Astrocyte of the cerebellum (primary cell): Measurements from ENCODE around the gene RBM39.
"Not testable (repeated sequence)": the region's sequence is repeated elsewhere in the genome, so short reads cannot be mapped to it uniquely, and the experiment has no call there.

Experiments used
- DNase-seq: peaks from one replicate; pipeline ENCODE4 v3.0.0-alpha.2; 2011; ENCODE audit warnings: low read depth
- H3K4me3 ChIP-seq: 2 replicates; pipeline ENCODE4 v1.5.1; 2011; ENCODE audit warnings: mild to moderate bottlenecking, low read depth, low read length, moderate library complexity
- CTCF ChIP-seq: IDR thresholded peaks from 2 replicates; pipeline ENCODE4 v1.5.1; 2012; ENCODE audit warnings: low read length, low read depth, moderate library complexity, mild to moderate bottlenecking; ENCODE audit errors: missing control alignments
- in situ Hi-C: cut with HindIII; loops from 2 replicates; pipeline ENCODE4 v1.10.0; 2017; ENCODE audit warnings: low sequenced_read_pairs

Gene RBM39

DNA sequence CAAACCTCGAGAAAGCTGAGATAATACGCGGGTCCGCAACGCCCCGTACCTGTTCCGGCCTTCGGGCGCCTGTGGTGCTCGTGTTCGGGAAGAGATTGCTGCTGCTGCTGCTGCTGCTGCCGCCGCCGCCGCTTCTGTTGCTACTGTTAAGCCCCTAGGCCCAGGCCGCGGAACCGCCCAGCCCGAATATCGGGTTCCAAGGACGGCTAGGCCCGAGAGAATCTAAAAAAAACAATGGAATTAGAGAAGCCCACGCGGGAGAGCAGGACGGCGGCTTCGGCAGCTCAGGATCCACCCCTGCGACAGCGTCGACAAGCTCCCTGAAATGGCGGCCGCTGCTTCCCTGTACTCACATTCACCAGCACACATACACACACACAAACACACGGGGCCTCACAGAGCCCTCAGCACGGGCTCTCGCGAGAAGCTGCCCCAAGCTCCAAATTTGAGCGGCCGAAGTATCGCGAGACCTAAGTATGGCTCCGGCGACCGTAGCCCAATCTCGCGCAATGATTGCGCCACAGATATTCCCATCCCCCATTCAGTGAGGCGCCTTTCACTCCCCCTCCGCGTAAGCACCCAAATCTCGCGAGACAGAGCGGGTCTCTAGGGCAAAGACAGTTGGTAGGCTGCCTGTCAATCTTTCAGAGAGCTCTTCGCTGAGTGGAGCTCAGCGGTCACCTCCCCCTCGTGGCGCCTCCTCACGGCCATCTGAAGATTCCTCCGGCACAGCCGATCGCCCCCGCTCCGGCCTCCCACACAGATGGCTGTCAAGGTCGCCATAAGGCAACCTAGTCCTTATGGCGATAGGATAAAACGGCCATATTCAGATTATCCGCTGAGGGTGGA lies at the start of gene RBM39:
Gene RBM39 (minus strand): TSS at position 369 of the 849 bp plus-strand sequence. CDS start 1,386 bp downstream, outside the sequence.
- H3K4me3 ChIP-seq: peak within 1 kb of the TSS; percentile 97
- peak; percentile 56 for TF ChIP-seq CTCF
- DNase-seq: peak; percentile 100
- in situ Hi-C loops: no loop called here

- H3K4me3 ChIP-seq: no peak overlapping the region
- TF ChIP-seq CTCF: no peak
- peak; percentile 37 for DNase-seq
- in situ Hi-C loops: no loop called here
Observed at GRCh38 chr20:35791821-35792220, 49.8 kb upstream of the RBM39 start.

- TF ChIP-seq CTCF: no peak
- in situ Hi-C loops: no loop called here
- H3K4me3 ChIP-seq: no peak overlapping the region
- no peak for DNase-seq
Observed at GRCh38 chr20:35791097-35791496, 49.0 kb upstream of the RBM39 start.

GRCh38 chr20:35788796-35789195 lies 46.7 kb upstream of the RBM39 start:
- in situ Hi-C loops: no loop called here
- no peak overlapping the region for H3K4me3 ChIP-seq
- no peak for TF ChIP-seq CTCF
- no peak for DNase-seq

DNA sequence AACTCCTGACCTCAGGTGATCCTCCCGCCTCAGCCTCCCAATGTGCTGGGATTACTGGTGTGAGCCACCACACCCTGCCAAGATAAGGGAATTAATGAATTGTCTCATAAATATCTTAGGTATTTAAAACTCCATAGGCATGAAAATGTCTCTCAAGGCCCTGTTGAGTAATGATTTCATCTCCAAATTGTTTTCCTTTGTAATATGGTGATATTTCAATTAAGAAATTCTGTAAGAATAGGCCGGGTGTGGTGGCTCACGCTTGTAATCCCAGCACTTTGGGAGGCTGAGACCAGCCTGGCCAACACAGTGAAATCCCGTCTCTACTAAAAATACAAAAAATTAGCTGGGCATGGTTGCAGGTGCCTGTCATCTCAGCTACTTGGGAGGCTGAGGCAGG lies 43.5 kb upstream of the RBM39 start:
- DNase-seq, H3K4me3 ChIP-seq, in situ Hi-C loops: not testable (repeated sequence)

DNA sequence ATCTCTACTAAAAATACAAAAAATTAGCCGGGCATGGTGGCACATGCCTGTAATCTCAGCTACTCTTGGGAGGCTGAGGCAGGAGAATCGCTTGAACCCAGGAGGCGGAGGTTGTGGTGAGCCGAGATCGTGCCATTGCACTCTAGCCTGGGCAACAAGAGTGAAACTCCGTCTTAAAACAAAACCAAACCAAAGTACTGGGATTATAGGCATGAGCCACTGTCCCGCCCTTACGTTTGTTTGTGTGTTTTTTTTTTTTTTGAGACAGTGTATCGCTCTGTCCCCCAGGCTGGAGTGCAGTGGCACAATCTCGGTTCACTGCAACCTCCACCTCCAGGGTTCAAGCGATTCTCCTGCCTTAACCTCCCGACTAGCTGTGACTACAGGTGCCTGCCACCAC lies 41.8 kb upstream of the RBM39 start:
- DNase-seq, in situ Hi-C loops, H3K4me3 ChIP-seq: not testable (repeated sequence)

- H3K4me3 ChIP-seq: no peak overlapping the region
- DNase-seq: no peak
- no peak for TF ChIP-seq CTCF
- in situ Hi-C loops: loop anchor here (10.0 kb wide), 2 partner anchors 58 to 88 kb away; no protein-coding TSS in a partner anchor
Observed at GRCh38 chr20:35776513-35777101, 34.5 kb upstream of the RBM39 start.
